Activated CD4-positive, CD25-positive, alpha-beta regulatory T cell treated with anti-CD3 and anti-CD28 coated beads, Interleukin-2, amount 50 U/mL, for 72 hours (primary cell): Measurements from ENCODE around the gene PRADC1.
A peak's percentile ranks its signal among the peaks of the same experiment; 100 is the strongest.
"Not testable (repeated sequence)": the region's sequence is repeated elsewhere in the genome, so short reads cannot be mapped to it uniquely, and the experiment has no call there.

Experiments used
- DNase-seq: peaks from one replicate; pipeline ENCODE4 v3.0.0; 2021

PRADC1 gene

GRCh38 chr2:73233154-73233931 is at the start of gene PRADC1:
Gene PRADC1 (minus strand): TSS chr2:73233239. CDS start chr2:73233160, 79 bp downstream.
- peak; percentile 89 for DNase-seq

GRCh38 chr2:73281244-73281643 is 48.2 kb upstream of the PRADC1 start:
- DNase-seq, result no peak

- DNase-seq, result no peak
Measured at GRCh38 chr2:73279852-73280251, 46.8 kb upstream of the PRADC1 start.

- no peak for DNase-seq
Measured at GRCh38 chr2:73272270-73272669, 39.2 kb upstream of the PRADC1 start.

- DNase-seq, result no peak
Measured at GRCh38 chr2:73269686-73270465, 36.8 kb upstream of the PRADC1 start.

GRCh38 chr2:73268830-73269685 is 36.0 kb upstream of the PRADC1 start:
- peak; percentile 73 for DNase-seq

- no peak for DNase-seq
Measured at GRCh38 chr2:73268366-73268829, 35.4 kb upstream of the PRADC1 start.

- DNase-seq, result no peak
Measured at GRCh38 chr2:73267008-73267407, 34.0 kb upstream of the PRADC1 start.

- no peak for DNase-seq
Measured at GRCh38 chr2:73266061-73266901, 33.2 kb upstream of the PRADC1 start.

GRCh38 chr2:73265298-73266060 is 32.4 kb upstream of the PRADC1 start:
- no peak for DNase-seq

GRCh38 chr2:73264783-73265182 is 31.7 kb upstream of the PRADC1 start:
- DNase-seq, result no peak

GRCh38 chr2:73264332-73264606 is 31.2 kb upstream of the PRADC1 start:
- no peak for DNase-seq

- no peak for DNase-seq
Measured at GRCh38 chr2:73263540-73264331, 30.7 kb upstream of the PRADC1 start.

GRCh38 chr2:73262691-73263429 is 29.8 kb upstream of the PRADC1 start:
- not testable (repeated sequence) for DNase-seq

- no peak for DNase-seq
Measured at GRCh38 chr2:73262108-73262651, 29.1 kb upstream of the PRADC1 start.

GRCh38 chr2:73260338-73260984 is 27.4 kb upstream of the PRADC1 start:
- no peak for DNase-seq

- DNase-seq, result no peak
Measured at GRCh38 chr2:73259704-73260337, 26.8 kb upstream of the PRADC1 start.

GRCh38 chr2:73259276-73259675 is 26.2 kb upstream of the PRADC1 start:
- DNase-seq, result no peak

GRCh38 chr2:73258913-73259215 is 25.8 kb upstream of the PRADC1 start:
- DNase-seq, result no peak
